Gastroesophageal sphincter (tissue), 4 donors: Measurements from ENCODE around the gene FGD5. TPM values are rescaled to one million over a fixed set of nuclear protein-coding genes. Genes with fewer than 3 reads are reported as not detected.
A peak's percentile ranks its signal among the peaks of the same experiment; 100 is the strongest.

Experiments
- ATAC-seq: fragments of 150-250 bp; one replicate; pipeline ENCODE4 v1.9.1; 2016; ENCODE audit warnings: mild to moderate bottlenecking, moderate library complexity
- H3K27ac ChIP-seq, 4 donors: fragments of 200-600 bp; sonication (generic) in 3 of 4; 1 replicate in 3 of 4; 2 replicates in 1 of 4; pipeline ENCODE4 v1.5.1; 2016 to 2019
- H3K27me3 ChIP-seq: fragments of 200-600 bp; sonication (generic); one replicate; pipeline ENCODE4 v1.5.1; 2019
- H3K36me3 ChIP-seq, 2 donors: fragments of 200-600 bp; sonication (generic); one replicate each; pipeline ENCODE4 v1.5.1; 2019; ENCODE audit warnings: control low read depth in 1 of 2
- H3K4me1 ChIP-seq, 3 donors: fragments of 200-600 bp; sonication (generic); 1 replicate in 2 of 3; 2 replicates in 1 of 3; pipeline ENCODE4 v1.5.1; 2016 to 2019; ENCODE audit warnings: control low read depth in 2 of 3
- H3K4me3 ChIP-seq, 2 donors: fragments of 200-600 bp; sonication (generic); one replicate each; pipeline ENCODE4 v1.5.1; 2019; ENCODE audit warnings: mild to moderate bottlenecking in 1 of 2, moderate library complexity in 1 of 2
- H3K9me3 ChIP-seq, 3 donors: fragments of 200-600 bp; sonication (generic); one replicate each; pipeline ENCODE4 v1.5.1; 2017 to 2019; ENCODE audit warnings: control low read depth in 2 of 3
- CTCF ChIP-seq, 4 experiments: fragments of 200-600 bp in 2 of 4; fragments of 450-650 bp in 2 of 4; sonication (generic) in 1 of 4; IDR thresholded peaks; one replicate each; pipeline ENCODE4 v1.5.1; 2017 to 2019; ENCODE audit warnings: antibody characterized with exemption in 4 of 4, mild to moderate bottlenecking in 2 of 4, moderate library complexity in 2 of 4
- EP300 ChIP-seq: sonication (generic); formaldehyde crosslinking; IDR thresholded peaks from one replicate; pipeline ENCODE4 v1.6.1; 2017; ENCODE audit warnings: antibody characterized with exemption, mild to moderate bottlenecking
- POLR2A ChIP-seq, 2 donors: fragments of 450-650 bp; IDR thresholded peaks; one replicate each; pipeline ENCODE4 v1.6.1; 2017; ENCODE audit warnings: antibody characterized with exemption in 2 of 2, mild to moderate bottlenecking in 2 of 2, moderate library complexity in 1 of 2
- POLR2AphosphoS5 ChIP-seq: sonication (generic); formaldehyde crosslinking; IDR thresholded peaks from one replicate; pipeline ENCODE4 v1.6.1; 2017; ENCODE audit warnings: antibody characterized with exemption
- WGBS, 2 donors: methylation state at CpG; one replicate each; pipeline ENCODE4 v1.1.5; 2018; ENCODE audit warnings: low coverage in 1 of 2; 5-methylcytosine and 5-hydroxymethylcytosine counted together
- total RNA-seq, 4 donors: library from RNA; depleted of rRNA; stranded (reverse); fragments of >200 nt; gene quantifications; one replicate each; pipeline ENCODE4 v1.1.0, GENCODE V29; 2016

Gene FGD5
- total RNA-seq, 4 donors from 2014 or later, result 16.1 to 18.7 (median 17.3) TPM

- TF ChIP-seq CTCF (IDR thresholded peaks at IDR 0.05) (no peak), EP300 (no peak), POLR2AphosphoS5 (no peak), POLR2A (IDR thresholded peaks at IDR 0.05) (no peak)
- H3K27ac ChIP-seq, result no peak overlapping the region
- H3K4me1 ChIP-seq, result no peaks in the 10 kb centered on the region
- H3K4me3 ChIP-seq, result no peak overlapping the region
- ATAC-seq, result no peak
- peaks cover 0 to 21% (median 0%) of the 10 kb centered on the region in 3 donors for H3K9me3 ChIP-seq
- no peaks in the 10 kb centered on the region for H3K36me3 ChIP-seq
- no CpG with 5 or more reads among the region's 12 CpGs for WGBS, 2 donors
- no peaks in the 10 kb centered on the region for H3K27me3 ChIP-seq
Measured at GRCh38 chr3:14774431-14774830, 44.3 kb upstream of the FGD5 start.

- TF ChIP-seq POLR2AphosphoS5, result no peak
- no peak for TF ChIP-seq EP300
- no peak for TF ChIP-seq POLR2A (IDR thresholded peaks at IDR 0.05)
- TF ChIP-seq CTCF (IDR thresholded peaks at IDR 0.05), result no peak
- Histone ChIP-seq H3K27me3 (no peaks in the 10 kb centered on the region), H3K27ac (no peak overlapping the region), H3K4me3 (no peak overlapping the region), H3K9me3 (peaks cover 0 to 23% (median 0%) of the 10 kb centered on the region in 3 donors), H3K4me1 (no peaks in the 10 kb centered on the region), H3K36me3 (no peaks in the 10 kb centered on the region)
- ATAC-seq, result no peak
- WGBS, 2 donors, result 60% methylated on average over 1 of the region's 7 CpGs; no CpG with 5 or more reads in 1 of the 2 donors
Measured at GRCh38 chr3:14775011-14775410, 43.8 kb upstream of the FGD5 start.

GRCh38 chr3:14775563-14775962 is 43.2 kb upstream of the FGD5 start:
- no peaks in the 10 kb centered on the region for H3K4me1 ChIP-seq
- 76 to 83% methylated on average over 3 to 4 of the region's 4 CpGs for WGBS, 2 donors

GRCh38 chr3:14779069-14779685 is 39.6 kb upstream of the FGD5 start:
- H3K9me3 ChIP-seq, result peaks cover 0 to 23% (median 0%) of the 10 kb centered on the region in 3 donors
- H3K27ac ChIP-seq, result no peak overlapping the region
- no peaks in the 10 kb centered on the region for H3K27me3 ChIP-seq
- no peak overlapping the region for H3K4me3 ChIP-seq
- no peak for TF ChIP-seq POLR2AphosphoS5
- TF ChIP-seq CTCF (IDR thresholded peaks at IDR 0.05), result no peak
- TF ChIP-seq EP300, result no peak
- no peak for TF ChIP-seq POLR2A (IDR thresholded peaks at IDR 0.05)
- 89 to 93% methylated on average over 2 of the region's 2 CpGs for WGBS, 2 donors
- H3K36me3 ChIP-seq, result no peaks in the 10 kb centered on the region
- ATAC-seq, result no peak
- no peaks in the 10 kb centered on the region for H3K4me1 ChIP-seq

More at GRCh38 chr3:14775563-14775962, 43.2 kb upstream of the FGD5 start:
- Histone ChIP-seq H3K27me3 (no peaks in the 10 kb centered on the region), H3K36me3 (no peaks in the 10 kb centered on the region), H3K27ac (no peak overlapping the region), H3K9me3 (peaks cover 0 to 23% (median 0%) of the 10 kb centered on the region in 3 donors), H3K4me3 (no peak overlapping the region)
- no peak for TF ChIP-seq POLR2AphosphoS5
- no peak for ATAC-seq

- Histone ChIP-seq H3K4me1 (no peaks in the 10 kb centered on the region), H3K4me3 (no peak overlapping the region), H3K27me3 (peaks cover 18% of the 10 kb centered on the region), H3K9me3 (peaks cover 0 to 23% (median 0%) of the 10 kb centered on the region in 3 donors), H3K36me3 (no peaks in the 10 kb centered on the region), H3K27ac (no peak overlapping the region)
- ATAC-seq, result peak; percentile 63
- TF ChIP-seq EP300 (no peak), CTCF (IDR thresholded peaks at IDR 0.05) (peak in 3 of 4 experiments; percentile 37 to 58 (median 37))
- 45 to 46% methylated on average over 4 to 8 of the region's 12 CpGs for WGBS, 2 donors
Measured at GRCh38 chr3:14780927-14781507, 37.7 kb upstream of the FGD5 start.
